Hepatocyte (in vitro differentiated cells): Measurements from ENCODE around the gene RASSF3. TPM values are rescaled to one million over a fixed set of nuclear protein-coding genes. Genes with fewer than 3 reads are reported as not detected.
"Not testable (repeated sequence)": the region's sequence is repeated elsewhere in the genome, so short reads cannot be mapped to it uniquely, and the experiment has no call there.

Source experiments
- DNase-seq: peaks from one replicate; pipeline ENCODE4 v3.0.0-alpha.2; 2016; ENCODE audit warnings: low spot score
- H2AFZ ChIP-seq: fragments of 200-600 bp; sonication (generic); 2 replicates; pipeline ENCODE4 v1.6.0; 2016; ENCODE audit warnings: antibody characterized with exemption, mild to moderate bottlenecking
- H3K27ac ChIP-seq: fragments of 200-600 bp; sonication (generic); 2 replicates; pipeline ENCODE4 v1.5.1; 2016; ENCODE audit warnings: mild to moderate bottlenecking
- H3K27me3 ChIP-seq: fragments of 200-600 bp; sonication (generic); 2 replicates; pipeline ENCODE4 v1.6.1; 2016
- H3K36me3 ChIP-seq: fragments of 200-600 bp; sonication (generic); replicated peaks from 2 replicates; pipeline ENCODE4 v1.5.1; 2016; ENCODE audit warnings: low read depth; ENCODE audit not compliant: insufficient read depth
- H3K4me1 ChIP-seq: fragments of 200-600 bp; sonication (generic); 2 replicates; pipeline ENCODE4 v1.5.1; 2016; ENCODE audit warnings: mild to moderate bottlenecking, moderate library complexity; ENCODE audit not compliant: insufficient read depth
- H3K4me2 ChIP-seq: fragments of 200-600 bp; sonication (generic); 2 replicates; pipeline ENCODE4 v1.6.0; 2016
- H3K4me3 ChIP-seq: fragments of 200-600 bp; sonication (generic); 2 replicates; pipeline ENCODE4 v1.5.1; 2016; ENCODE audit warnings: mild to moderate bottlenecking
- H3K79me2 ChIP-seq: fragments of 200-600 bp; sonication (generic); 2 replicates; pipeline ENCODE4 v1.6.0; 2017; ENCODE audit warnings: mild to moderate bottlenecking
- H3K9me2 ChIP-seq: fragments of 200-600 bp; sonication (generic); replicated peaks from 2 replicates; pipeline ENCODE4 v1.6.0; 2017; ENCODE audit warnings: mild to moderate bottlenecking; ENCODE audit not compliant: insufficient read depth
- H3K9me3 ChIP-seq: fragments of 200-600 bp; sonication (generic); 2 replicates; pipeline ENCODE4 v1.5.1; 2016; ENCODE audit warnings: low read depth, mild to moderate bottlenecking
- H4K20me1 ChIP-seq: fragments of 200-600 bp; sonication (generic); 2 replicates; pipeline ENCODE4 v1.6.0; 2016; ENCODE audit warnings: mild to moderate bottlenecking; ENCODE audit not compliant: insufficient read depth, poor library complexity, severe bottlenecking
- EZH2 ChIP-seq: fragments of 200-600 bp; sonication (generic); IDR thresholded peaks from 2 replicates; pipeline ENCODE4 v1.6.1; 2016; ENCODE audit warnings: antibody characterized with exemption, mild to moderate bottlenecking, borderline replicate concordance
- EZH2phosphoT487 ChIP-seq: fragments of 200-600 bp; sonication (generic); IDR thresholded peaks from one replicate; pipeline ENCODE4 v1.6.1; 2018; ENCODE audit warnings: antibody characterized with exemption, mild to moderate bottlenecking, low read depth, moderate library complexity; ENCODE audit not compliant: unreplicated experiment, severe bottlenecking
- WGBS: methylation state at CpG from one replicate; pipeline ENCODE4 v1.1.6; 2016; ENCODE audit warnings: low lambda C conversion rate; ENCODE audit errors: missing lambda C conversion rate; 5-methylcytosine and 5-hydroxymethylcytosine counted together
- polyA plus RNA-seq: library from polyadenylated mRNA; unstranded; fragments of >200 nt; fragmentation: Nextera tagmentation; extraction: Ambion mirVana; gene quantifications from 2 replicates; pipeline ENCODE4 v1.2.1, GENCODE V29; 2016
- total RNA-seq: library from RNA; depleted of rRNA; stranded (reverse); fragments of >200 nt; gene quantifications from 2 replicates; pipeline ENCODE4 v1.2.3, GENCODE V29; 2014
- TF ChIP-seq, protein P1 (sequence below): fragments of 200-600 bp; sonication (generic); IDR thresholded peaks from 2 replicates; pipeline ENCODE4 v1.5.1; 2016; ENCODE audit warnings: antibody characterized with exemption, mild to moderate bottlenecking; ENCODE audit not compliant: poor library complexity

Gene RASSF3
- total and polyA plus RNA-seq, 2 experiments from 2014 or later, result 7.8 to 22.3 TPM

DNA sequence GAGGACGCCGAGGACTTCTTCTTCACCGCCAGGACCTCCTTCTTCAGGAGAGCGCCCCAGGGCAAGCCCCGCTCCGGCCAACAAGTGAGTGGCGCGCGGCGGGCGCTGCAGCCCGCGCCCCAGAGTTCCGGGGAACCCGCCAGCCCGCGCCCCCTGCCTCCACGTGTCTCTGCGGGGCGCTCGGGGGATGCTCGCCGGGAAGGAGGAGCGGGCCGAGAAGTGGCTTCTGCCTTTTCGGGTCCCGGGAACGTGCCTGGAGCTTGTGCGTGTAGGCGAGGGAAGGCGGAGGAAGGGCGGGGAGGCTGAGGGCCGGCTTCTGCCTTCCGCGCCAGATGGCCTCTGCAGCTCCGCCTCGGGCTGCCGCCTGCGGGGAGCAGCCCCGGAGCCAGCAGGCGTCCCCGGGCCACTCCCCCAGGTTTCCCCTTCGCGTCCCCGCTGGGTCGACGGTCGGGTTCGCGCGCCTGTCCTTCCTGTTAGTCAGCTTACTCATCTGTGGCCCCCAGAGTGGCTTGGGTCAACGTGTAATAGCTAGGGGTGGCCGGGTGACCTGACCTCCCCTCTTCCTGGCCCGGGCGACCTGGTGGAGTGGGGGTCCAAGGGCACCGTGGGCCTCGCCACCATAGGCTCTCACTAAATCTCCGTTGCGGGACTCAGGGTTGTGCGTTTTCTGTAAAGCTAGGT lies 505 bp downstream of the RASSF3 start:
- H3K27me3 ChIP-seq, result no peaks in the 10 kb centered on the region
- no peaks in the 10 kb centered on the region for H3K9me2 ChIP-seq
- H4K20me1 ChIP-seq, result no peaks in the 10 kb centered on the region
- H3K79me2 ChIP-seq, result peaks cover 47% of the 10 kb centered on the region
- 1% methylated on average over 44 of the region's 60 CpGs for WGBS
- H3K9me3 ChIP-seq, result no peaks in the 10 kb centered on the region
- H3K27ac ChIP-seq, result peak overlapping the region; percentile 86
- peak overlapping the region; percentile 96 for H2AFZ ChIP-seq
- TF ChIP-seq, protein P1, sequence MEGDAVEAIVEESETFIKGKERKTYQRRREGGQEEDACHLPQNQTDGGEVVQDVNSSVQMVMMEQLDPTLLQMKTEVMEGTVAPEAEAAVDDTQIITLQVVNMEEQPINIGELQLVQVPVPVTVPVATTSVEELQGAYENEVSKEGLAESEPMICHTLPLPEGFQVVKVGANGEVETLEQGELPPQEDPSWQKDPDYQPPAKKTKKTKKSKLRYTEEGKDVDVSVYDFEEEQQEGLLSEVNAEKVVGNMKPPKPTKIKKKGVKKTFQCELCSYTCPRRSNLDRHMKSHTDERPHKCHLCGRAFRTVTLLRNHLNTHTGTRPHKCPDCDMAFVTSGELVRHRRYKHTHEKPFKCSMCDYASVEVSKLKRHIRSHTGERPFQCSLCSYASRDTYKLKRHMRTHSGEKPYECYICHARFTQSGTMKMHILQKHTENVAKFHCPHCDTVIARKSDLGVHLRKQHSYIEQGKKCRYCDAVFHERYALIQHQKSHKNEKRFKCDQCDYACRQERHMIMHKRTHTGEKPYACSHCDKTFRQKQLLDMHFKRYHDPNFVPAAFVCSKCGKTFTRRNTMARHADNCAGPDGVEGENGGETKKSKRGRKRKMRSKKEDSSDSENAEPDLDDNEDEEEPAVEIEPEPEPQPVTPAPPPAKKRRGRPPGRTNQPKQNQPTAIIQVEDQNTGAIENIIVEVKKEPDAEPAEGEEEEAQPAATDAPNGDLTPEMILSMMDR, result no peak
- TF ChIP-seq EZH2 (no peak), EZH2phosphoT487 (no peak)
- peak overlapping the region; percentile 94 for H3K4me2 ChIP-seq
- H3K4me1 ChIP-seq, result peaks cover 7% of the 10 kb centered on the region
- DNase-seq, result peak; percentile 70
- peak overlapping the region; percentile 95 for H3K4me3 ChIP-seq
- no peaks in the 10 kb centered on the region for H3K36me3 ChIP-seq

DNA sequence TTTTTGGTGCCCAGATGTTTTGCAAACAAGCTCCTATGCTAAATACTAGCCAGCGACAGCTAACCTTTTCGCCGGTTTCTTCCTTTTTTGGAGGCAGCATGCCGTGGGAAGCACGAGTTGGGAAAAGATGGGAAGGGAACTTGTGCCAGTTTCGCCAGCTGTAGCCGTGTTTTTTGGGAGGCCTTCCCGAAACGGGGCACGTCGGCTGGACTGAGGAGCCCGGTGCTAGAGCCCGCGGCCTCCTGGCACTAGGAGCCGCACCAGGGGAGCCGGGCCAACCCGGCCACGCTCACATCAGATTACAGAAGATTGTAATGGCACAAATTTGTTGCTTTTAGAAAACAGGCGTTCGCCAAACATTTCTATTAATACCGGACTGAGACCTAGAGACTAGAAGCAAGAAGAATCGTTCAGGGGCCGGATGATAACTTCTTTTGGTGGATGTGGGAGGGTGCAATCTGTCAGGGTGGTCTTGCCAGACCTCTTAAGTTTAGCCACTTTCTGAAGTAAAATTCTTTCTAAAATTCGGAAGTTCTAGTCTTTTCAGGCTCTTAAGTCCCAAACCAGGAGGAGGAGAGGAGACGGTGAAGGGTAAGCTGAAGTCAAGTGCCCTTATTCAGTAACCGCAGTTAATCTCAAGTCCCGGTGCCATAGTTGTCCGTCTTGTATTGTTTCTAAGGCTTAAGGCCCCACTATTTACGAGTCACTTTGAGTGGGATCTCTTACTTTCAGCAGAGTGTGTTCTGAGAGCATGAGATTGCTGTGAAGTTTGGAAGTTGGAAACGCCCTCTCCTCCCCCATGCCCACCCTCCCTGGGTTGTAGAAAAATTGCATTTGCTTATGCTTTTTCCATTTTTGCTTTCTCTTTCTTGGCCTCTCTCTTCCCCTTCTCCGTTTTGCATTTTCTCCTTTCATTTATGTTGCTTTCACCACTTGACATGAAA lies 1.3 kb downstream of the RASSF3 start:
- 10% methylated on average over 31 of the region's 31 CpGs for WGBS

GRCh38 chr12:64612843-64613242 lies 2.5 kb downstream of the RASSF3 start:
- peaks cover 7% of the 10 kb centered on the region for H3K4me1 ChIP-seq
- H3K27ac ChIP-seq, result no peak overlapping the region
- WGBS, result 55% methylated on average over 4 of the region's 4 CpGs
- H3K9me3 ChIP-seq, result no peaks in the 10 kb centered on the region
- no peak overlapping the region for H2AFZ ChIP-seq
- H3K27me3 ChIP-seq, result no peaks in the 10 kb centered on the region
- H3K9me2 ChIP-seq, result no peaks in the 10 kb centered on the region
- no peak overlapping the region for H3K4me3 ChIP-seq
- H3K4me2 ChIP-seq, result peak overlapping the region; percentile 94
- no peaks in the 10 kb centered on the region for H3K36me3 ChIP-seq
- no peaks in the 10 kb centered on the region for H4K20me1 ChIP-seq
- DNase-seq, result no peak
- TF ChIP-seq, protein P1, result no peak
- TF ChIP-seq EZH2phosphoT487 (no peak), EZH2 (no peak)
- peaks cover 65% of the 10 kb centered on the region for H3K79me2 ChIP-seq

More for the DNA sequence above, 1.3 kb downstream of the RASSF3 start:
- peak; percentile 50 for DNase-seq
- Histone ChIP-seq H3K79me2 (peaks cover 54% of the 10 kb centered on the region), H3K4me3 (peak overlapping the region; percentile 95), H3K9me2 (no peaks in the 10 kb centered on the region), H3K36me3 (no peaks in the 10 kb centered on the region), H3K4me1 (peaks cover 7% of the 10 kb centered on the region), H3K9me3 (no peaks in the 10 kb centered on the region), H3K27me3 (no peaks in the 10 kb centered on the region), H3K4me2 (peak overlapping the region; percentile 94), H3K27ac (peak overlapping the region; percentile 86), H2AFZ (peak overlapping the region; percentile 96), H4K20me1 (no peaks in the 10 kb centered on the region)
- TF ChIP-seq EZH2phosphoT487 (no peak), EZH2 (no peak)
- TF ChIP-seq, protein P1, result no peak

GRCh38 chr12:64613775-64614398 lies 3.6 kb downstream of the RASSF3 start:
- not testable (repeated sequence) for H3K4me2 ChIP-seq, H3K36me3 ChIP-seq, DNase-seq, H4K20me1 ChIP-seq, H2AFZ ChIP-seq, H3K4me1 ChIP-seq, H3K9me2 ChIP-seq, H3K9me3 ChIP-seq, H3K27me3 ChIP-seq, H3K4me3 ChIP-seq, H3K27ac ChIP-seq
- 95% methylated on average over 19 of the region's 19 CpGs for WGBS
- peaks cover 74% of the 10 kb centered on the region for H3K79me2 ChIP-seq
